Mucosa of stomach (tissue), 1 donor: ENCODE measurements around the gene VPREB1.
"Not testable (repeated sequence)": the region's sequence is repeated elsewhere in the genome, so short reads cannot be mapped to it uniquely, and the experiment has no call there.

Experiments used
- H3K27me3 ChIP-seq: one replicate; pipeline ENCODE4 v1.7.0; 2013; ENCODE audit warnings: mild to moderate bottlenecking, low read length; ENCODE audit not compliant: control insufficient read depth, insufficient read depth
- H3K36me3 ChIP-seq: one replicate; pipeline ENCODE4 v1.7.0; 2013; ENCODE audit warnings: low read length; ENCODE audit not compliant: control insufficient read depth, insufficient read depth
- H3K4me1 ChIP-seq: one replicate; pipeline ENCODE4 v1.7.0; 2013; ENCODE audit warnings: mild to moderate bottlenecking, low read length; ENCODE audit not compliant: control insufficient read depth, insufficient read depth
- H3K4me3 ChIP-seq: one replicate; pipeline ENCODE4 v1.7.0; 2013; ENCODE audit warnings: low read length
- H3K9ac ChIP-seq: one replicate; pipeline ENCODE4 v1.7.0; 2013; ENCODE audit warnings: mild to moderate bottlenecking, low read length, moderate library complexity
- H3K9me3 ChIP-seq: one replicate; pipeline ENCODE4 v1.7.0; 2013; ENCODE audit warnings: mild to moderate bottlenecking, low read length, moderate library complexity; ENCODE audit not compliant: control insufficient read depth
- donor health status: Pancreatic carcinoma.

VPREB1 gene

GRCh38 chr22:22242488-22242887 lies 2.1 kb upstream of the VPREB1 start:
- H3K9ac ChIP-seq = no peak overlapping the region
- H3K4me1 ChIP-seq = no peaks in the 10 kb centered on the region
- H3K4me3 ChIP-seq = no peak overlapping the region
- no peaks in the 10 kb centered on the region for H3K36me3 ChIP-seq
- H3K9me3 ChIP-seq = no peaks in the 10 kb centered on the region
- peaks cover 6% of the 10 kb centered on the region for H3K27me3 ChIP-seq

- no peaks in the 10 kb centered on the region for H3K9me3 ChIP-seq
- H3K4me1 ChIP-seq = no peaks in the 10 kb centered on the region
- no peaks in the 10 kb centered on the region for H3K36me3 ChIP-seq
- H3K27me3 ChIP-seq = peaks cover 6% of the 10 kb centered on the region
- H3K4me3 ChIP-seq = no peak overlapping the region
- no peak overlapping the region for H3K9ac ChIP-seq
Measured at GRCh38 chr22:22243033-22243680, 1.4 kb upstream of the VPREB1 start.

DNA sequence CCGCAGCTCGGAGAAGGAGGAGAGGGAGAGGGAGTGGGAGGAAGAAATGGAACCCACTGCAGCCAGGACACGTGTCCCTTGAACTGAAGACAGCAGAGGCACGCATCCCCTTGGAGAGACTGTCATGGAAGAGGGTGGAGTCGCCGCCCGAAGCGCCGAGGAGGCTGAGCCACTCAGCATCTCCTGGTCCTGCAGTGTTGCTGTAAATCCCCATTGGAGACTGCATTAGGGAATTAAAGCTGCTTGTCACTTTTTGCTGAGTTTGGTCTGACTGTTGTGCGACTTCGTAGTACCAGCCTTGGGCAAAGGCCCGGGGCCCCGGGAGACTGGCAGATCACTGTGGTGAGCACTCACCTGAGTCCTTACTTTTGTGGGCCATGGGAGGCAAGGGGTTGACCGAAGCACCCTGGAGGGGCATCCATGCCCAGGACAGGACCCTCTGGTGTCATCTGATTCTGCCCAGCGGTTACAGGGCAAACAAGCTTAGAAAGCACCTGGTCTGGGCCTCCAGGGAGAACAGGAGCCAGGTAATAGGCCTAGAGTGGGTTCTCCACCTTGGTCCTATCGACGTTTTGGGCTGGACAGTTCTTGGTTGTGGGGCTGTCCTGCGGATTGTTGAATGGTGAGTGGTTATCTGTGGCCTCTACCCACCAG lies 797 bp downstream of the VPREB1 start:
- Histone ChIP-seq H3K27me3 (peaks cover 6% of the 10 kb centered on the region), H3K9me3 (no peaks in the 10 kb centered on the region), H3K4me1 (no peaks in the 10 kb centered on the region), H3K4me3 (no peak overlapping the region), H3K9ac (no peak overlapping the region), H3K36me3 (no peaks in the 10 kb centered on the region)

DNA sequence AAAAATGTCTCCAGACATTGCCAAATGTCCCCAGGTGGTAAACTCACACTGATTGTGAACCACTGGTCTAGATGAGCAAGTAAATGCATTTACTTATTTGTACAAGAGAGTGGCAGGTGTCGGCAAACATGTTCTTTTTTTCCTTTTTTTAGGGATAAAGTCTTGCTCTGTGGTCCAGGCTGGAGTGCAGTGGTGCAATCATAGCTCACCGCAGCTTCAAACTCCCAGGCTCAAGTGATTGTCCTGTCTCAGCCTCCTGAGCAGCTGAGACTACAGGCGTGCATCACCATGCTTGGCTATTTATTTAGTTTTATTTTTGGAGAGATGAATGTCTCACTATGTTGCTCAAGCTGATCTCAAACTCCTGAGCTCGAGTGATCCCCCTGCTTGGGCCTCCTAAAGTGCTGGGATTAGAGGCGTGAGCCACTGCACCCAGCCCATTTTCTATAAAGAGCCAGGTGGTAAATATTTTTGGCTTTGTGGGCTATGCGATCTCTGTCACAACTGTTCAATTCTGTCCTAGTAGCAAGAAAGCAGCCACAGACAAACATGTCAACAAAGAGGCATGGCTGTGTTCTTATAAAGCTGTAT lies 1.4 kb downstream of the VPREB1 start:
- H3K27me3 ChIP-seq = peaks cover 6% of the 10 kb centered on the region
- H3K36me3 ChIP-seq = no peaks in the 10 kb centered on the region
- H3K4me3 ChIP-seq = no peak overlapping the region
- no peaks in the 10 kb centered on the region for H3K9me3 ChIP-seq
- no peak overlapping the region for H3K9ac ChIP-seq
- H3K4me1 ChIP-seq = no peaks in the 10 kb centered on the region

GRCh38 chr22:22246706-22247105 lies 2.1 kb downstream of the VPREB1 start:
- no peaks in the 10 kb centered on the region for H3K4me1 ChIP-seq
- H3K36me3 ChIP-seq = no peaks in the 10 kb centered on the region
- H3K9ac ChIP-seq = no peak overlapping the region
- H3K4me3 ChIP-seq = no peak overlapping the region
- H3K9me3 ChIP-seq = no peaks in the 10 kb centered on the region
- H3K27me3 ChIP-seq = peaks cover 6% of the 10 kb centered on the region

DNA sequence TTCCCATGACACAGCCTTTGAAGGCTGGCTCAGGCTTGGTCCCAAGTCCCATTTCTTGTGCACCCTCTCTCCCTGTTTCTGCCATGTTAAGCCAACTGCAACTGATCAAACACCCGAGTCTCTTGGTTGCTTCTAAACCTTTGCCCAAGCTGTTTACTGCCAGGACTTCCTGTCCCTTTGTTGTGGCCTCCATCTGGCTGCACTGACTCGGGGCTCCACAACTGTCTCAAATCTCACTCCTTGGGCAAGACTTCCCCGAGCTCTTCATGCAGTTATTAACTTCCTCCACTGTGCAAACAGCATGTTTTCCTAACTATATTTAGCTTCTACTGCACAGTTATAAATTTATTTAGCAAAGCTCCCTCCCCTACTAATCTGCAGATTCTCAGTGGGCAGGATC lies 4.3 kb downstream of the VPREB1 start:
- Histone ChIP-seq H3K4me1 (no peaks in the 10 kb centered on the region), H3K4me3 (no peak overlapping the region), H3K27me3 (peaks cover 6% of the 10 kb centered on the region), H3K36me3 (no peaks in the 10 kb centered on the region), H3K9me3 (no peaks in the 10 kb centered on the region), H3K9ac (no peak overlapping the region)

- not testable (repeated sequence) for H3K9me3 ChIP-seq, H3K27me3 ChIP-seq, H3K4me3 ChIP-seq, H3K4me1 ChIP-seq, H3K36me3 ChIP-seq, H3K9ac ChIP-seq
Measured at GRCh38 chr22:22250651-22251050, 6.1 kb downstream of the VPREB1 start.

GRCh38 chr22:22256133-22256532 lies 11.5 kb downstream of the VPREB1 start:
- not testable (repeated sequence) for H3K9me3 ChIP-seq, H3K36me3 ChIP-seq, H3K4me3 ChIP-seq, H3K27me3 ChIP-seq, H3K4me1 ChIP-seq, H3K9ac ChIP-seq

- not testable (repeated sequence) for H3K9me3 ChIP-seq, H3K9ac ChIP-seq, H3K4me1 ChIP-seq, H3K27me3 ChIP-seq, H3K4me3 ChIP-seq, H3K36me3 ChIP-seq
Measured at GRCh38 chr22:22258597-22259415, 14.2 kb downstream of the VPREB1 start.

DNA sequence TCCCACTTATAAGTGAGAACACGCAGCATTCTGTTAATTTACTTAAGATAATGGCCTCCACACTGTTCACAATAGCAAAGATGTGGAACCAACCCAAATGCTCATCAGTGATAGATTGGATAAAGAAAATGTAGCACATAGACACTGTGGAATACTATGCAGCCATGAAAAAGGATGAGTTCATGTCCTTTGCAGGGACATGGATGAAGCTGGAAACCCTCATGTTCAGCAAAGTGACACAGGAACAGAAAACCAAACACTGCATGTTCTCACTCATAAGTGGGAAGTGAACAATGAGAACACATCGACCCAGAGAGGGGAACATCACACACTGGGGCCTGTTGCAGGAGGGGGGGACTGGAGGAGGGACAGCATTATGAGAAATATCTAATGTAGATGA lies 15.6 kb downstream of the VPREB1 start:
- H3K36me3 ChIP-seq, H3K4me1 ChIP-seq, H3K27me3 ChIP-seq, H3K9me3 ChIP-seq, H3K9ac ChIP-seq, H3K4me3 ChIP-seq: not testable (repeated sequence)

DNA sequence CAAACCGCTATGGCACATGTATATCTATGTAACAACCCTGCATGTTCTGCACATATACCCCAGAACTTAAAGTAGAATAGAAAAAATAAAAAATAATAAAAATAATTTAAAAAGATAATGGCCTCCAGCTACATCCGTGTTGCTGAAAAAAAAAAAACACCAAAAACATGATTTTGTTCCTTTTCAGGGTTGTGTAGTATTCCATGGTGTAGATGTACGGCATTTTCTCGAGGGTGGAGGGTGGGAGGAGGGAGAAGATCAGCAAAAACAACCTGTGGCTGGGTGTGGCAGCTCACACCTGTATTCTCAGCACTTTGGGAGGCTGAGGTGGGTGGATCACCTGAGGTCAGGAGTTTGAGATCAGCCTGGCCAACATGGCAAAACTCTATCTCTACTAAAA lies 16.0 kb downstream of the VPREB1 start:
- not testable (repeated sequence) for H3K27me3 ChIP-seq, H3K4me1 ChIP-seq, H3K4me3 ChIP-seq

More for the DNA sequence above, 16.0 kb downstream of the VPREB1 start:
- not testable (repeated sequence) for H3K9me3 ChIP-seq, H3K36me3 ChIP-seq, H3K9ac ChIP-seq
